ENCODE measurements around the gene PAQR9. TPM values are rescaled to one million over a fixed set of nuclear protein-coding genes. Genes with fewer than 3 reads are reported as not detected.

Gene PAQR9
- total and polyA plus RNA-seq, 9 of the 15 experiments (the other 6 are each of a cell fraction or from before 2014, with no cell fraction given), result 0.04 to 0.58 (median 0.22) TPM

DNA sequence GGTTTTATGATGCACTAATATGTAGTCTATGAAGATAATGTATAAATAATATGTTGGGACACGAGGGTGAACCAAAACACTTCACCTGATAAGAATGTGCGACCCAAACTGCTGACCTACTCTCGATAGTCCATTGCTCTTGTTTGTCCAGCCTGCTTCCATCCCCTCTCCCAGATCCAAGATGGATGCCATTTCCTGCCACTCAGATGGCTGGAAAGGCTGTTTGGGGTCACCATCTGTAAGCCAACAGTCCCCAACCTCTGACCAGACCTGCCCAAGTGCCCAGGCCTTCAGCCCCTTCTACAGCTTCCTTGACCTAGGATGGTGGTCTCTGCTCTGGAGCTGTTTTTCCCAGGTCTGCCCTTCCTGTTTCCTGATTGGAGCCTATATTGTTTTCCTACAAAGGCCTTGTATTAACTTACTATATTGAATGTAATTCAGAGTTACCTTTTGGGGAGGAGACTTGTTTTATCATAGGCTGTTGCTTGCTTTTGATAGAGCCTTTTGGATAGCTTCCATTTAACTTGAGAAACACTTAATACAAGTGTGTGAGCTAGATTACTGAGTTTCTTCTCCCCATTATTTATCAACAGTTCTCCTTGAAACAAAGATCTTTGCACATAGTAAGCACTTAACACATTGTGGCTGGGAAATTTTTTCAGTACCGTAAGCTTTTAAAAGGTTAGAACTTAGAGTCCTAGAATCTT is 5.0 kb upstream of the PAQR9 start:
- H3K4me2 ChIP-seq (ENCODE audit: insufficient read depth, low read length), result peak overlapping the region; percentile 47; the same call in 1 of the 2 replicates
- no peaks in the 10 kb centered on the region for H3K79me2 ChIP-seq (ENCODE audit: control insufficient read depth, insufficient read depth, low read length)
- FAIRE-seq (no peak), ATAC-seq (peak; percentile 3; the same call in 2 of the 3 replicates), DNase-seq (ENCODE audit: extremely low read depth in 1 of 4, low spot score in 3 of 4) (peak in 2 of 4 experiments; percentile 20 to 24)
- no peaks in the 10 kb centered on the region for H3K36me3 ChIP-seq (ENCODE audit: control insufficient read depth, insufficient read depth, low read length)
- peak overlapping the region; percentile 8; the same call in 2 of the 3 replicates for H3K27ac ChIP-seq (ENCODE audit: extremely low read depth, low read depth, low read length)
- H3K4me3 ChIP-seq, result no peak overlapping the region
- ChIA-PET CTCF (ENCODE audit: low intra/inter-chr PET ratio) (no interaction called here), POLR2A (interaction anchor here (0.8 to 1.3 kb wide), 3 partner anchors 10 to 35 kb away, joined by 3 to 6 read pairs (median 3); no protein-coding TSS in a partner anchor)
- intact Hi-C loops (cut with micrococcal nuclease) (no loop called here), in situ Hi-C loops (cut with MboI) (no loop called here)
- no peaks in the 10 kb centered on the region for H3K27me3 ChIP-seq (ENCODE audit: control insufficient read depth in 2 of 2, insufficient read depth in 2 of 2, low read length in 2 of 2)
- H3K4me1 ChIP-seq (replicated peaks in 1 of 2; ENCODE audit: control insufficient read depth in 2 of 2, insufficient read depth in 2 of 2, low read length in 2 of 2), result peaks cover 17 to 22% of the 10 kb centered on the region in 2 experiments
- BruUV-seq (replicated peaks), result no TSS peak
- peak in 2 of 3 experiments; percentile 34 to 82 for TF ChIP-seq YY1 (IDR thresholded peaks at IDR 0.05; ENCODE audit: borderline replicate concordance in 1 of 3, control insufficient read depth in 1 of 3, extremely low read depth in 1 of 3, insufficient read depth in 3 of 3, insufficient read length in 1 of 3, insufficient replicate concordance in 2 of 3, low read depth in 1 of 3, low read length in 2 of 3)
- TF ChIP-seq MAFK (IDR thresholded peaks at IDR 0.05; ENCODE audit: low read length), result 0 out of 2 replicates have a peak, but pooled peaks have one; percentile 11
- TF ChIP-seq CBFA2T3 (IDR thresholded peaks at IDR 0.05), result peak; percentile 30; the same call in 1 of the 2 replicates
- TF ChIP-seq, protein P1, sequence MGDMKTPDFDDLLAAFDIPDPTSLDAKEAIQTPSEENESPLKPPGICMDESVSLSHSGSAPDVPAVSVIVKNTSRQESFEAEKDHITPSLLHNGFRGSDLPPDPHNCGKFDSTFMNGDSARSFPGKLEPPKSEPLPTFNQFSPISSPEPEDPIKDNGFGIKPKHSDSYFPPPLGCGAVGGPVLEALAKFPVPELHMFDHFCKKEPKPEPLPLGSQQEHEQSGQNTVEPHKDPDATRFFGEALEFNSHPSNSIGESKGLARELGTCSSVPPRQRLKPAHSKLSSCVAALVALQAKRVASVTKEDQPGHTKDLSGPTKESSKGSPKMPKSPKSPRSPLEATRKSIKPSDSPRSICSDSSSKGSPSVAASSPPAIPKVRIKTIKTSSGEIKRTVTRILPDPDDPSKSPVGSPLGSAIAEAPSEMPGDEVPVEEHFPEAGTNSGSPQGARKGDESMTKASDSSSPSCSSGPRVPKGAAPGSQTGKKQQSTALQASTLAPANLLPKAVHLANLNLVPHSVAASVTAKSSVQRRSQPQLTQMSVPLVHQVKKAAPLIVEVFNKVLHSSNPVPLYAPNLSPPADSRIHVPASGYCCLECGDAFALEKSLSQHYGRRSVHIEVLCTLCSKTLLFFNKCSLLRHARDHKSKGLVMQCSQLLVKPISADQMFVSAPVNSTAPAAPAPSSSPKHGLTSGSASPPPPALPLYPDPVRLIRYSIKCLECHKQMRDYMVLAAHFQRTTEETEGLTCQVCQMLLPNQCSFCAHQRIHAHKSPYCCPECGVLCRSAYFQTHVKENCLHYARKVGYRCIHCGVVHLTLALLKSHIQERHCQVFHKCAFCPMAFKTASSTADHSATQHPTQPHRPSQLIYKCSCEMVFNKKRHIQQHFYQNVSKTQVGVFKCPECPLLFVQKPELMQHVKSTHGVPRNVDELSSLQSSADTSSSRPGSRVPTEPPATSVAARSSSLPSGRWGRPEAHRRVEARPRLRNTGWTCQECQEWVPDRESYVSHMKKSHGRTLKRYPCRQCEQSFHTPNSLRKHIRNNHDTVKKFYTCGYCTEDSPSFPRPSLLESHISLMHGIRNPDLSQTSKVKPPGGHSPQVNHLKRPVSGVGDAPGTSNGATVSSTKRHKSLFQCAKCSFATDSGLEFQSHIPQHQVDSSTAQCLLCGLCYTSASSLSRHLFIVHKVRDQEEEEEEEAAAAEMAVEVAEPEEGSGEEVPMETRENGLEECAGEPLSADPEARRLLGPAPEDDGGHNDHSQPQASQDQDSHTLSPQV (IDR thresholded peaks at IDR 0.05), result peak; percentile 79
- TF ChIP-seq NR4A1 (CRISPR knock-in tag; IDR thresholded peaks at IDR 0.05), result no peak
- TF ChIP-seq NR4A1 (tag; IDR thresholded peaks at IDR 0.05), result peak; percentile 81; the same call in 1 of the 2 replicates
- no peak for TF ChIP-seq CHCHD3 (CRISPR knock-in tag; IDR thresholded peaks at IDR 0.05)
- peak; percentile 23; the same call in 1 of the 2 replicates for TF ChIP-seq CXXC5 (CRISPR knock-in tag; IDR thresholded peaks at IDR 0.05)
- no peak for TF ChIP-seq POLR2G (IDR thresholded peaks at IDR 0.05; ENCODE audit: low read depth, low read length)
- TF ChIP-seq CHD4 (IDR thresholded peaks at IDR 0.05; ENCODE audit: insufficient read depth, insufficient replicate concordance, low read depth, low read length, poor library complexity, severe bottlenecking), result no peak
- TF ChIP-seq HDGF (IDR thresholded peaks at IDR 0.05), result 0 out of 2 replicates have a peak, but pooled peaks have one; percentile 43
- 0 out of 2 replicates have a peak, but pooled peaks have one; percentile 17 for TF ChIP-seq SMAD4 (CRISPR knock-in tag; conservative IDR thresholded peaks at IDR 0.05)
- TF ChIP-seq ESRRB (CRISPR knock-in tag; IDR thresholded peaks at IDR 0.05; ENCODE audit: borderline replicate concordance), result no peak
- no peak for TF ChIP-seq ETV1 (tag; conservative IDR thresholded peaks at IDR 0.05; ENCODE audit: low read depth)
- no peak for TF ChIP-seq PTRF (tag; IDR thresholded peaks at IDR 0.05)
- 0 out of 2 replicates have a peak, but pooled peaks have one; percentile 37 for TF ChIP-seq PYGO2 (tag; IDR thresholded peaks at IDR 0.05)
- no peaks in the 10 kb centered on the region for H3K9me3 ChIP-seq (replicated peaks; ENCODE audit: control insufficient read depth, insufficient read depth, low read depth, low read length)
- WGBS (ENCODE audit: insufficient coverage, low coverage, missing lambda C conversion rate), result 23% methylated on average over 4 of the region's 4 CpGs
- H4K20me1 ChIP-seq (replicated peaks; ENCODE audit: control insufficient read depth, insufficient read depth, low read length), result no peaks in the 10 kb centered on the region
- peak overlapping the region in 1 of 2 experiments; percentile 50; a peak in 1 of 4 replicates for H3K9ac ChIP-seq (ENCODE audit: insufficient read depth in 1 of 2, low read depth in 2 of 2, low read length in 2 of 2)
- H2AFZ ChIP-seq (ENCODE audit: low read depth, low read length), result peak overlapping the region; percentile 69
- no peaks in the 10 kb centered on the region for H3K9me1 ChIP-seq (ENCODE audit: control insufficient read depth, insufficient read depth, low read length)

Measured in K562 (cell line).